Posterior vena cava (tissue), 2 donors: ENCODE measurements around the gene ERRFI1. TPM values are rescaled to one million over a fixed set of nuclear protein-coding genes. Genes with fewer than 3 reads are reported as not detected.

Source experiments
- DNase-seq: peaks from one replicate; pipeline ENCODE4 v3.0.0-alpha.2; 2020; ENCODE audit warnings: low spot score
- intact Hi-C, 2 donors: fragments of 100-400 bp; cut with DNase I; formaldehyde crosslinking; loops; one replicate each; pipeline versions ENCODE4 v1.14.1 to v1.14.2; 2022 to 2023
- total RNA-seq, 2 donors: library from RNA; stranded (reverse); fragmentation: NEBNext Ultra II Directional; extraction: Animal tissue kit (Norgen Biotek cat#: 25700); gene quantifications; one replicate each; pipeline ENCODE4 v1.2.1, GENCODE V29; 2021
- donor health status: DM: yes; HTN: yes; CAD: no.
- donor health status: DM: yes; HTN: yes; CAD: no.

ERRFI1 gene
- total RNA-seq, 2 donors from 2014 or later: 84.4 to 151 TPM

DNA sequence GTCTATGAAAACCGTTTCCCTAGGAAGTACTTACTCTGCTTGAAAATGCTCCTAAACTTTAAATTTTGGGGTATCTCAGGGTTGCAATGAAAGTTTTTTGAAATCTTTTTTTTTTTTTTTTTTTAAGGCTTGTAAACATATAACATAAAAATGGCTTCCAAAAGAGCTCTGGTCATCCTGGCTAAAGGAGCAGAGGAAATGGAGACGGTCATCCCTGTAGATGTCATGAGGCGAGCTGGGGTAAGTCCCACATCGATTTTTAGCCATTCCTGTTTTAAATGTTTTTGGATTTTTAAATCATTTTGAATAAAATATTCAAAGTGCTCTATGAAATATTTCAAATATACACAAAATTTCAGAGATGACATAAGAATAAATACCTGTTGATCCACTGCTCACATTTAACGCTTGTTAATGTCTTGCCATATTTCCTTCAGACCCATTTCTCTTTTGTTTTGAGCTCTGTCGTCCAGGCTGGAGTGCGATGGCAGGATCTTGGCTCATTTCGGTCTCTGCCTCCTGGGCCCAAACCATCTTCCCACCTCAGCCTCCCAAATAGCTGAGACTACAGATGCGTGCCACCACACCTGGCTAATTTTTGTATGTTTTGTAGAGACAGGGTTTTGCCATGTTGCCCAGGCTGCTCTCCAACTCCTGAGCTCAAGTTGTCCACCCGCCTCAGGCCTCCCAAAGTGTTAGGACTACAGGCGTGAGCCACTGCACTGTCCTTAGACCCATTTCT is 63.3 kb downstream of the ERRFI1 start:
- intact Hi-C loops: no loop called here
- DNase-seq: no peak

DNA sequence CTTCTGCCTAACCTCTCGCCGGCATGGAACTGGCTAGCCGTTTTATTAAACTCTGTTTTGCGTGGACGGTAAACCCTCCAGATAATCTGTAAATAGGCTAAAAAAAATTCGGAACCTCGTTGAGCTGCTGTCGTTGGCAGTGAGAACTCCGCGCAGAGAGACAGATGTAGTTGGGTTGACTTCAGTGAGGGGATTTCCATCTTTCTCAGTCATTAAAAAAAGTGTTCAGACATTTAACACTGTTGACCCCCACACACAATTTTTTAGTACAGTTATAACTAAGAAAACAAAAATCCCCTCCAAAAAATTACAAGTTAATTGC is 64.1 kb downstream of the ERRFI1 start:
- intact Hi-C loops: no loop called here
- no peak for DNase-seq

Other genes starting within 250 kb of the ERRFI1 start
- 10 to 100 TPM; 11.3 to 19.0 TPM for gene PER3, start 242.0 kb downstream of the ERRFI1 start, total RNA-seq
- 1 to 10 TPM in 1 of 2 donors, not detected in 1; 1.3 TPM for gene UTS2, start 173.2 kb downstream of the ERRFI1 start, total RNA-seq
- under 1 TPM in 1 of 2 donors, not detected in 1; 0.19 TPM for gene TNFRSF9, start 85.5 kb downstream of the ERRFI1 start, total RNA-seq
- 100 to 1,000 TPM; 192 to 209 TPM for gene PARK7, start 64.6 kb downstream of the ERRFI1 start, total RNA-seq